Kidney epithelial cell (primary cell): Measurements from ENCODE around the gene DCK. TPM values are rescaled to one million over a fixed set of nuclear protein-coding genes. Genes with fewer than 3 reads are reported as not detected.

Source experiments
- DNase-seq: peaks from one replicate; pipeline ENCODE4 v3.0.0-alpha.2; 2010; ENCODE audit warnings: low read depth
- H3K27me3 ChIP-seq: 2 replicates; pipeline ENCODE4 v1.6.0; 2011; ENCODE audit warnings: low read length; ENCODE audit not compliant: control insufficient read depth, insufficient read depth
- H3K36me3 ChIP-seq: 2 replicates; pipeline ENCODE4 v1.5.1; 2011; ENCODE audit warnings: low read length; ENCODE audit not compliant: control insufficient read depth, insufficient read depth
- H3K4me3 ChIP-seq: 2 replicates; pipeline ENCODE4 v1.5.1; 2011; ENCODE audit warnings: low read depth, mild to moderate bottlenecking, control low read depth, low read length
- CTCF ChIP-seq: IDR thresholded peaks from 2 replicates; pipeline ENCODE4 v1.5.1; 2011; ENCODE audit warnings: mild to moderate bottlenecking, moderate library complexity, low read length, control low read depth, inconsistent platforms; ENCODE audit not compliant: insufficient read depth, poor library complexity, severe bottlenecking
- total RNA-seq: library from RNA; depleted of rRNA; stranded (reverse); fragments of >200 nt; gene quantifications from 2 replicates; pipeline ENCODE4 v1.2.3, GENCODE V29; 2015

Gene DCK
- total RNA-seq, 1 donor from 2014 or later, result 16.1 TPM

- no peak overlapping the region for H3K4me3 ChIP-seq
- H3K27me3 ChIP-seq, result no peaks in the 10 kb centered on the region
- H3K36me3 ChIP-seq, result no peaks in the 10 kb centered on the region
- no peak for TF ChIP-seq CTCF
- no peak for DNase-seq
Observed at GRCh38 chr4:71074452-71075299, 81.2 kb downstream of the DCK start.

Other genes with a start within 250 kb of the DCK start
- gene GRSF1, start 153.8 kb upstream of the DCK start, total RNA-seq, result 83.1 and 88.0 TPM in 2 replicates
- gene MOB1B, start 91.3 kb upstream of the DCK start, total RNA-seq, result 19.4 and 20.3 TPM in 2 replicates